IMR-90 (cell line): Measurements from ENCODE around the gene TIMM10.

ENCODE experiments used
- POLR2A ChIP-seq: IDR thresholded peaks from 2 replicates; pipeline ENCODE4 v1.6.1; 2012; ENCODE audit warnings: mild to moderate bottlenecking, low read depth, low read length
- TF ChIP-seq, protein P1 (sequence below): conservative IDR thresholded peaks from 2 replicates; pipeline ENCODE4 v1.5.1; 2012; ENCODE audit warnings: mild to moderate bottlenecking, low read depth, low read length, improper control_type of control experiment

DNA sequence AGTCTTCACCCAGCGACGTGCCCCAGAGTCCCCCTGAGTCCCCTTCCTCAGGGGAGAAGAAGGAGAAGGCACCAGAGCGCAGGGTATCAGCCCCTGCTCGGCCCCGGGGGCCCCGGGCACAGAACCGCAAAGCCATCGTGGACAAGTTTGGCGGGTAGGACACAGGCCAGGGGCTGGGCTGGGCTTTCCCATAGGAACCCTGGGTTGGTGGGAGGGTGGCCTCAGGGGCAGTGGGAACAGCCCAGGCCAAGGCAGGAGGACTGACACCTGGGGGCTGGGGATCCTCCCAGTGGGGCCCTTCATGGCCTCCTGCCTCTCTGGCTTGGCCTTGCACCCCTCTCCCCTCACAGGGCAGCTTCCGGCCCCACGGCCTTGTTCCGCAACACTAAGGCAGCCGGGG lies 15.3 kb upstream of the TIMM10 start:
- TF ChIP-seq, protein P1, sequence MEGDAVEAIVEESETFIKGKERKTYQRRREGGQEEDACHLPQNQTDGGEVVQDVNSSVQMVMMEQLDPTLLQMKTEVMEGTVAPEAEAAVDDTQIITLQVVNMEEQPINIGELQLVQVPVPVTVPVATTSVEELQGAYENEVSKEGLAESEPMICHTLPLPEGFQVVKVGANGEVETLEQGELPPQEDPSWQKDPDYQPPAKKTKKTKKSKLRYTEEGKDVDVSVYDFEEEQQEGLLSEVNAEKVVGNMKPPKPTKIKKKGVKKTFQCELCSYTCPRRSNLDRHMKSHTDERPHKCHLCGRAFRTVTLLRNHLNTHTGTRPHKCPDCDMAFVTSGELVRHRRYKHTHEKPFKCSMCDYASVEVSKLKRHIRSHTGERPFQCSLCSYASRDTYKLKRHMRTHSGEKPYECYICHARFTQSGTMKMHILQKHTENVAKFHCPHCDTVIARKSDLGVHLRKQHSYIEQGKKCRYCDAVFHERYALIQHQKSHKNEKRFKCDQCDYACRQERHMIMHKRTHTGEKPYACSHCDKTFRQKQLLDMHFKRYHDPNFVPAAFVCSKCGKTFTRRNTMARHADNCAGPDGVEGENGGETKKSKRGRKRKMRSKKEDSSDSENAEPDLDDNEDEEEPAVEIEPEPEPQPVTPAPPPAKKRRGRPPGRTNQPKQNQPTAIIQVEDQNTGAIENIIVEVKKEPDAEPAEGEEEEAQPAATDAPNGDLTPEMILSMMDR: no peak
- no peak for TF ChIP-seq POLR2A
